Esophagus muscularis mucosa (tissue), 4 donors: ENCODE data around the gene SCN8A. TPM values are rescaled to one million over a fixed set of nuclear protein-coding genes. Genes with fewer than 3 reads are reported as not detected.
A peak's percentile ranks its signal among the peaks of the same experiment; 100 is the strongest.

Source experiments
- DNase-seq: peaks from one replicate; pipeline ENCODE4 v3.0.0-alpha.2; 2017; ENCODE audit errors: extremely low spot score
- H3K27ac ChIP-seq, 4 donors: fragments of 200-600 bp; sonication (generic); replicated peaks in 1 of 4; 1 replicate in 3 of 4; 2 replicates in 1 of 4; pipeline ENCODE4 v1.5.1; 2016 to 2019; ENCODE audit warnings: mild to moderate bottlenecking in 1 of 4
- H3K27me3 ChIP-seq, 4 donors: fragments of 200-600 bp; sonication (generic); one replicate each; pipeline versions ENCODE4 v1.5.1 to v1.6.0; 2016 to 2019
- H3K36me3 ChIP-seq, 4 donors: fragments of 200-600 bp; sonication (generic); one replicate each; pipeline ENCODE4 v1.5.1; 2016 to 2019
- H3K4me1 ChIP-seq, 4 donors: fragments of 200-600 bp; sonication (generic); one replicate each; pipeline ENCODE4 v1.5.1; 2016 to 2019
- H3K4me3 ChIP-seq, 4 donors: fragments of 200-600 bp; sonication (generic); 1 replicate in 2 of 4; 2 replicates in 2 of 4; pipeline ENCODE4 v1.5.1; 2016 to 2019; ENCODE audit warnings: mild to moderate bottlenecking in 4 of 4, moderate library complexity in 1 of 4
- H3K9me3 ChIP-seq, 4 donors: fragments of 200-600 bp; sonication (generic); 1 replicate in 3 of 4; 2 replicates in 1 of 4; pipeline ENCODE4 v1.5.1; 2016 to 2019
- EP300 ChIP-seq: sonication (generic); formaldehyde crosslinking; IDR thresholded peaks from one replicate; pipeline ENCODE4 v1.6.1; 2017; ENCODE audit warnings: antibody characterized with exemption
- POLR2A ChIP-seq: fragments of 450-650 bp; IDR thresholded peaks from one replicate; pipeline ENCODE4 v1.6.1; 2017; ENCODE audit warnings: antibody characterized with exemption, moderate library complexity, mild to moderate bottlenecking, low read depth
- POLR2AphosphoS5 ChIP-seq, 2 donors: sonication (generic); formaldehyde crosslinking; IDR thresholded peaks; one replicate each; pipeline ENCODE4 v1.6.1; 2017; ENCODE audit warnings: antibody characterized with exemption in 2 of 2
- WGBS: methylation state at CpG from one replicate; pipeline ENCODE4 v1.1.5; 2018; 5-methylcytosine and 5-hydroxymethylcytosine counted together
- intact Hi-C: fragments of 100-400 bp; cut with DNase I; formaldehyde crosslinking; loops from one replicate; pipeline ENCODE4 v1.15.1; 2023
- total RNA-seq, 4 donors: library from RNA; depleted of rRNA; stranded (reverse); fragments of >200 nt; gene quantifications; one replicate each; pipeline versions ENCODE4 v1.1.0 to v1.2.1, GENCODE V29; 2016
- TF ChIP-seq, protein P1 (sequence below), 3 experiments: fragments of 200-600 bp in 2 of 3; fragments of 450-650 bp in 1 of 3; sonication (generic) in 2 of 3; IDR thresholded peaks; one replicate each; pipeline ENCODE4 v1.5.1; 2017 to 2019; ENCODE audit warnings: antibody characterized with exemption in 3 of 3, mild to moderate bottlenecking in 2 of 3, moderate library complexity in 1 of 3

SCN8A gene
- total RNA-seq, 4 donors from 2014 or later: 0.26 to 0.42 (median 0.31) TPM

DNA sequence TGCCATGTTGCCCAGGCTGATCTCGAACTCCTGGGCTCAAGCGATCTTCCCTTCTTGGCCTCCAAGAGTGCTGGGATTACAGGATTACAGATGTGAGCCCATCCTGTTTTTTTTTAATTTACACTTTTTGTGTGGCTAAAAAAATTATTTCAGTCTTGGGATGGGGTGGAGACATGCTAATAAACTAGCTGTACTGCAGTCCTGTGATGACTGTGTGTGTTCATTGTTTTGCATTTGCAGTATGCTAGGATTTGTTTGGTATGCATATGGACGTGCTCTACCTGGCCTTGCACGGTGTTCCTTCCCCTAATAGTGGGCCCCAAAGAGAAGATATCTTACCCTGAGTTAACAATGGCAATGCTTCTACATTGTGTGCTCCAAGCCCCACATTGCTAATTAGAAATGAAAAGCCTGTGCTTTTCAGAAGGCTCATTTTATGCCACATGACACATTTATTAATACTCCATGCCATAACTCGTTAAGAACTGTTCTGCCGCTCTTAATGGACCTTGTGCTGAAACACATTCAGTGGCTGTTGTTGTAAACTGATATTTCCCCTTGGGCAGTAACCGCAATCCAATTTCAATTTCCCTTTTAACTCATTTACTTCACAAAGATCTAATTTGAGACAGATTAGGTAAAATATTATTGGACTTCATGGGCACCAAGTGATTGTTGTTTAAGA, 86.4 kb downstream of the SCN8A start:
- H3K4me1 ChIP-seq: peaks cover 0 to 2% (median 0%) of the 10 kb centered on the region in 4 donors
- H3K27me3 ChIP-seq: no peaks in the 10 kb centered on the region
- intact Hi-C loops: no loop called here
- H3K36me3 ChIP-seq: no peaks in the 10 kb centered on the region
- WGBS: 83% methylated on average over 7 of the region's 7 CpGs
- no peak overlapping the region for H3K4me3 ChIP-seq
- TF ChIP-seq POLR2AphosphoS5 (IDR thresholded peaks at IDR 0.05): no peak
- TF ChIP-seq POLR2A: no peak
- TF ChIP-seq EP300: no peak
- H3K27ac ChIP-seq: no peak overlapping the region
- no peaks in the 10 kb centered on the region for H3K9me3 ChIP-seq
- no peak for DNase-seq

DNA sequence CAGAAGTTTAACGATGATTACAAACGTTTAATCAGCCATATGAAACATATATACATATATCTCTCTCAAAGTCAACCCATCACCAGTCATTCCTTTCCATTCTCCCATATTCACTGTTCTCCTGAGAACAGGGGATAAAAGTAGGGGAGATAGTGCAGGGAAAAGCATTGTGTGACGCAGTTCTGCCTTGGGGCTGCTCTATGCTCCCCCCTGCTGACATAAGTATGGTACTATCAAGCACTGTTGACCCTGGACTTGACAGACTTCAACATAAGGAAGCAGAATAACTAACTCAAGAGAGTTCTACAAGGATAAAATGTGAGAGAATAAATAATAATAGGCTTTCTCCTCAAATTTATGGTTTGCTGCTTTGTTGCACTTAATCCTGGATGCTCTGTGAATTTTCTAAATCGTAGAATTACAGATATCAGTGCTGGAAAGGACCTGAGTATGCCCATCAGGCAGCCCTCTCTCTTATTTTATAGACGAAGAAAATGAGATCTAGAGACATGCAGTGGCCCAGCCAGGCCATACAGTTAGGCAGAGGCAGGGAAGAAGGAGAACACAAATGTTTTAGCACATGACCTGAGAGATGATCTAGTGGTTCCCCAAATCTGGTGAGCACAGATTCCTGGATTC, 87.2 kb downstream of the SCN8A start:
- intact Hi-C loops: no loop called here
- Histone ChIP-seq H3K4me1 (peaks cover 0 to 3% (median under 1%) of the 10 kb centered on the region in 4 donors), H3K36me3 (no peaks in the 10 kb centered on the region), H3K27me3 (no peaks in the 10 kb centered on the region), H3K27ac (no peak overlapping the region), H3K9me3 (no peaks in the 10 kb centered on the region), H3K4me3 (no peak overlapping the region)
- TF ChIP-seq, protein P1, sequence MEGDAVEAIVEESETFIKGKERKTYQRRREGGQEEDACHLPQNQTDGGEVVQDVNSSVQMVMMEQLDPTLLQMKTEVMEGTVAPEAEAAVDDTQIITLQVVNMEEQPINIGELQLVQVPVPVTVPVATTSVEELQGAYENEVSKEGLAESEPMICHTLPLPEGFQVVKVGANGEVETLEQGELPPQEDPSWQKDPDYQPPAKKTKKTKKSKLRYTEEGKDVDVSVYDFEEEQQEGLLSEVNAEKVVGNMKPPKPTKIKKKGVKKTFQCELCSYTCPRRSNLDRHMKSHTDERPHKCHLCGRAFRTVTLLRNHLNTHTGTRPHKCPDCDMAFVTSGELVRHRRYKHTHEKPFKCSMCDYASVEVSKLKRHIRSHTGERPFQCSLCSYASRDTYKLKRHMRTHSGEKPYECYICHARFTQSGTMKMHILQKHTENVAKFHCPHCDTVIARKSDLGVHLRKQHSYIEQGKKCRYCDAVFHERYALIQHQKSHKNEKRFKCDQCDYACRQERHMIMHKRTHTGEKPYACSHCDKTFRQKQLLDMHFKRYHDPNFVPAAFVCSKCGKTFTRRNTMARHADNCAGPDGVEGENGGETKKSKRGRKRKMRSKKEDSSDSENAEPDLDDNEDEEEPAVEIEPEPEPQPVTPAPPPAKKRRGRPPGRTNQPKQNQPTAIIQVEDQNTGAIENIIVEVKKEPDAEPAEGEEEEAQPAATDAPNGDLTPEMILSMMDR (IDR thresholded peaks at IDR 0.05): peak in 1 of 3 experiments; percentile 49
- TF ChIP-seq POLR2AphosphoS5 (IDR thresholded peaks at IDR 0.05): no peak
- TF ChIP-seq EP300: no peak
- WGBS: 70% methylated on average over 5 of the region's 5 CpGs
- DNase-seq: no peak

DNA sequence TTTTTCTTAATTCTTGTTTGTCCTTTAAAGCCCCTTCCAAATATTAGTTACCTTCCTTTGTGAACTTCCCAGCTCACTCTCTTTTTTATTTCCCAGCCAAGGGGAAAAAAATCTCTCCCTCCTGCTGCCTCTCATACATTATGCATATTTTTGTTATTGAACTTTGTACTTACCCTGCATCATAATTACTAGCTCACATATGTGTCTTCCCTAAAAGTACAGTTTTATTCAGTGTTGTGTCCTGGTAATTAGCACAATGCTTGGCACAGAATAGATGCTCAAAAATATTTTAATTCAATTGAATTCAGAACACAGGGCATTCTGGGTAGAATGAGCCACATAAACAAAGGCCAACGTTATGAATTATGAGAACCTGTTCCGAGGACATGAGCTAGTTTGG, 91.9 kb downstream of the SCN8A start:
- Histone ChIP-seq H3K4me3 (no peak overlapping the region), H3K36me3 (no peaks in the 10 kb centered on the region), H3K4me1 (peaks cover 0 to 12% (median 6%) of the 10 kb centered on the region in 4 donors), H3K9me3 (no peaks in the 10 kb centered on the region), H3K27ac (no peak overlapping the region), H3K27me3 (no peaks in the 10 kb centered on the region)
- WGBS: 61% methylated on average over 2 of the region's 2 CpGs
- no peak for DNase-seq
- TF ChIP-seq EP300 (no peak), POLR2A (no peak), POLR2AphosphoS5 (IDR thresholded peaks at IDR 0.05) (no peak)
- TF ChIP-seq, protein P1 (IDR thresholded peaks at IDR 0.05): no peak
- intact Hi-C loops: no loop called here

DNA sequence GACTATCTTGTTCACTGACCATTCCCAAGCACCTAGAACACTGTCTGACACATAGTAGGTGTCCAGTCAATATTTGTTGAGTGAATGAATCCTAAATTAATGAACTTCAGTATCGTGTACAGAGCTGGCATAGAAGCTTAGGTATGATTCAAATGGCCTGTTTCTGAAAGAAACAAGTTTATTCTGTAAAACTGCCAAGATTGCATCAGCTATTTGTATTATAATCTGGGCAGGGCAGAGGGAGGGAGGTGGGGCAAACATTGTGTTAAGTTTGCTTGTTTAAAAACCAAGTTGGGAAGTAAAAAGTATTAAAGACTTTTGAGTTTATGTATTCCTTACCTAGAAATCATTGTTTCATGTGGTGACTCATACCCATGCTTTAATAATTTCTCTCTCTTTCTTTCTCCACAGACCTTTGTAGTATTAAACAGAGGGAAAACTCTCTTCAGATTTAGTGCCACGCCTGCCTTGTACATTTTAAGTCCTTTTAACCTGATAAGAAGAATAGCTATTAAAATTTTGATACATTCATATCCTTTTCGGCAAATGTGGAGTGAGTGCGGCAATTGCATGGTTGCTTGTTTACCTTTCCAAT, 92.8 kb downstream of the SCN8A start:
- no peak overlapping the region for H3K27ac ChIP-seq
- no peaks in the 10 kb centered on the region for H3K36me3 ChIP-seq
- H3K27me3 ChIP-seq: no peaks in the 10 kb centered on the region
- TF ChIP-seq POLR2A (no peak), EP300 (no peak), POLR2AphosphoS5 (IDR thresholded peaks at IDR 0.05) (no peak)
- TF ChIP-seq, protein P1 (IDR thresholded peaks at IDR 0.05): no peak
- no peak overlapping the region for H3K4me3 ChIP-seq
- H3K4me1 ChIP-seq: peaks cover 0 to 12% (median 6%) of the 10 kb centered on the region in 4 donors
- DNase-seq: no peak
- 74% methylated on average over 4 of the region's 4 CpGs for WGBS
- intact Hi-C loops: no loop called here
- H3K9me3 ChIP-seq: no peaks in the 10 kb centered on the region

DNA sequence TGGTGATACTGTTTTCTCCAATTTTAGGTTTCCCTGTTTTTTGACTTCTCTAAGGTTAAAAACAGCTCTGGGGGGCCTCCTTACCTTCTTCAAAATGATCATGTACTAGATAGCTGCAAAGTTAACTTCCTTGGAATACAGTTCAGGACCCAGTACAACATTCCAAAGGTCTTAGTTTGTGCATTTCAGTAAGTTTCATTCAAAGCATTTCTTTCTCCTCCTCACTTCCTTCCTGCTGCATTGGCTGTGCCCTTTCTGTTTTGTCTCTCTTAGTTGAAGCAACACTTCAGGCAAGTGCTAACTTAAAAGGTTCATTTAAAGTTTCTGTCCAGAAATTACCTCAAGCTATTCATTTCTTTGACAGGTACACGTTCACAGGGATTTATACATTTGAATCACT, 95.7 kb downstream of the SCN8A start:
- no peaks in the 10 kb centered on the region for H3K27me3 ChIP-seq
- no peak overlapping the region for H3K27ac ChIP-seq
- WGBS: 75% methylated on average over 1 of the region's 1 CpG
- no peaks in the 10 kb centered on the region for H3K9me3 ChIP-seq
- no peak for DNase-seq
- intact Hi-C loops: no loop called here
- TF ChIP-seq POLR2AphosphoS5 (IDR thresholded peaks at IDR 0.05) (no peak), EP300 (no peak), POLR2A (no peak)
- TF ChIP-seq, protein P1 (IDR thresholded peaks at IDR 0.05): no peak
- no peak overlapping the region for H3K4me3 ChIP-seq
- H3K36me3 ChIP-seq: no peaks in the 10 kb centered on the region
- H3K4me1 ChIP-seq: peaks cover 1 to 12% (median 6%) of the 10 kb centered on the region in 4 donors
